Testis (tissue), 2 donors: ENCODE measurements around the gene EPS8L3.

Experiments
- CTCF ChIP-seq, 3 experiments: fragments of 450-650 bp in 2 of 3; fragments of 200-600 bp in 1 of 3; sonication (generic) in 1 of 3; IDR thresholded peaks; one replicate each; pipeline ENCODE4 v1.5.1; 2016 to 2019; ENCODE audit warnings: antibody characterized with exemption in 3 of 3, mild to moderate bottlenecking in 2 of 3, moderate library complexity in 1 of 3
- POLR2A ChIP-seq: fragments of 450-650 bp; IDR thresholded peaks from one replicate; pipeline ENCODE4 v1.6.1; 2017; ENCODE audit warnings: antibody characterized with exemption, mild to moderate bottlenecking, moderate library complexity

GRCh38 chr1:109796484-109797302 lies 33.0 kb upstream of the EPS8L3 start:
- TF ChIP-seq CTCF (IDR thresholded peaks at IDR 0.05) (no peak), POLR2A (no peak)
